HepG2 (cell line): ENCODE results near the gene RNASE13. TPM values are rescaled to one million over a fixed set of nuclear protein-coding genes. Genes with fewer than 3 reads are reported as not detected.
A peak's percentile ranks its signal among the peaks of the same experiment; 100 is the strongest.

Source experiments
- LRRFIP1 ChIP-seq: sonication (generic); formaldehyde crosslinking; conservative IDR thresholded peaks from 2 replicates; pipeline ENCODE4 v1.4.0; 2020; ENCODE audit warnings: missing genetic modification reagents
- TRAFD1 ChIP-seq: sonication (generic); formaldehyde crosslinking; IDR thresholded peaks from 2 replicates; pipeline ENCODE4 v1.5.1; 2020; ENCODE audit warnings: missing genetic modification reagents, mild to moderate bottlenecking, borderline replicate concordance
- ZNF260 ChIP-seq: sonication (generic); formaldehyde crosslinking; IDR thresholded peaks from 2 replicates; pipeline ENCODE4 v1.4.0; 2020; ENCODE audit warnings: missing genetic modification reagents, low read depth, mild to moderate bottlenecking, borderline replicate concordance
- ZNF281 ChIP-seq: sonication (generic); formaldehyde crosslinking; IDR thresholded peaks from 2 replicates; pipeline ENCODE4 v1.4.0; 2020; ENCODE audit warnings: missing genetic modification reagents, borderline replicate concordance
- ZNF646 ChIP-seq: sonication (generic); formaldehyde crosslinking; IDR thresholded peaks from 2 replicates; pipeline ENCODE4 v1.9.0; 2021; ENCODE audit warnings: mild to moderate bottlenecking, missing genetic modification reagents
- polyA plus RNA-seq, 8 experiments: library from polyadenylated mRNA; depleted of rRNA in 3 of 8; stranded (reverse) in 7 of 8; unstranded in 1 of 8; fragments of >200 nt; fragmentation: Illumina TruSeq in 4 of 8; extraction: Trizol in 4 of 8; gene quantifications; 2 replicates each; pipeline versions ENCODE4 v1.2.1 to v1.2.3, GENCODE V29; 2011 to 2016; ENCODE audit warnings: low read depth in 4 of 8, missing spikeins in 1 of 8, mixed read lengths in 1 of 8; ENCODE audit not compliant: insufficient read depth in 1 of 8
- total RNA-seq, 5 experiments: library from RNA; depleted of rRNA; stranded (reverse); fragments of >200 nt; fragmentation: Illumina TruSeq; extraction: Trizol; gene quantifications; 2 replicates each; pipeline ENCODE4 v1.2.3, GENCODE V29; 2016; ENCODE audit warnings: low read depth in 1 of 5
- TF ChIP-seq, protein P1 (sequence below), 2 experiments: sonication (generic) in 1 of 2; formaldehyde crosslinking in 1 of 2; IDR thresholded peaks; 2 replicates each; pipeline versions ENCODE4 v1.4.0 to v1.6.1; 2016 to 2020; ENCODE audit warnings: borderline replicate concordance in 1 of 2, low read depth in 1 of 2, mild to moderate bottlenecking in 1 of 2, missing genetic modification reagents in 1 of 2

The RNASE13 gene
- total and polyA plus RNA-seq, 2 of the 13 experiments (the other 11 are each of a cell fraction or from before 2014, with no cell fraction given) = 1.0 TPM; not detected in 1

DNA sequence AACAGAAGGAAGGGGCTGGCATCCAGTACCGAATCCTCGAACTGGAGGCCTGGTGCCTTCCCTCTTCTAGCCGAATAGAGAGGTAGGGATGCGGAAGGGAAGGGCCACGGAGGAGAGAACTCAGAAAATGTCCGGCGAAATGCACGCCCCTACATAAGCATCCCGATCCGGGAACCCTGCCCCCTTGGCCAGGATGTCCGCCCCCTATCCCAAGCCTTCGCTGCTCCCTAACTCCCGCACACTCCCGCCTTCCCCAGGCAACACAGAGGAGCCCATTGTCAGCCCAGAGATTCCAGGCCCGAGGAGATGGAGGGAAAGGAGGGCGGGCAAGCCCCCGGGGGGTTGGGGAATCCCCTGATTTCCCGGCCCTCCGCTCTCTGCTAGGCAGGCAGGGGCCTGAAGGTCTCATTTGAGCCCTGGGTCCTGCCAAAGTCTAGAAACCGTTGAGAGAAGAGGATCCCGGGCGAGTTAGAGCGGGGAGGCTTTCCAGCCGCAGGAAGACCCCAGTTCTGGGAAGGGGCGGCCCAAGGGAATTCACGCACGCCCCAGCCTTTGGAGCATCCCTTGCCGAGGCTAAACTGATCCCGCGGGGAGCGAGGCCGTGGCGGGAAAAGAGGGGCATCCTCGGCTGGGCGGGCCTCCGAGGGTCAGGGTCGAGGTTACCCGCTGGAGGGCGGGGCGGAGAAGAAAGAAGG, 34.9 kb upstream of the RNASE13 start (continued):
- no peak for TF ChIP-seq ZNF646 (CRISPR knock-in tag)
- no peak for TF ChIP-seq TRAFD1 (CRISPR knock-in tag)
- no peak for TF ChIP-seq ZNF260 (CRISPR knock-in tag)
- TF ChIP-seq, protein P1, sequence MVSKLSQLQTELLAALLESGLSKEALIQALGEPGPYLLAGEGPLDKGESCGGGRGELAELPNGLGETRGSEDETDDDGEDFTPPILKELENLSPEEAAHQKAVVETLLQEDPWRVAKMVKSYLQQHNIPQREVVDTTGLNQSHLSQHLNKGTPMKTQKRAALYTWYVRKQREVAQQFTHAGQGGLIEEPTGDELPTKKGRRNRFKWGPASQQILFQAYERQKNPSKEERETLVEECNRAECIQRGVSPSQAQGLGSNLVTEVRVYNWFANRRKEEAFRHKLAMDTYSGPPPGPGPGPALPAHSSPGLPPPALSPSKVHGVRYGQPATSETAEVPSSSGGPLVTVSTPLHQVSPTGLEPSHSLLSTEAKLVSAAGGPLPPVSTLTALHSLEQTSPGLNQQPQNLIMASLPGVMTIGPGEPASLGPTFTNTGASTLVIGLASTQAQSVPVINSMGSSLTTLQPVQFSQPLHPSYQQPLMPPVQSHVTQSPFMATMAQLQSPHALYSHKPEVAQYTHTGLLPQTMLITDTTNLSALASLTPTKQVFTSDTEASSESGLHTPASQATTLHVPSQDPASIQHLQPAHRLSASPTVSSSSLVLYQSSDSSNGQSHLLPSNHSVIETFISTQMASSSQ (IDR thresholded peaks at IDR 0.05; ENCODE audit: low read depth) = no peak
- TF ChIP-seq, protein P1 (CRISPR knock-in tag; IDR thresholded peaks at IDR 0.05; ENCODE audit: borderline replicate concordance) = peak; percentile 52; the same call in 1 of the 2 replicates
- TF ChIP-seq LRRFIP1 (CRISPR knock-in tag) = no peak
- no peak for TF ChIP-seq ZNF281
